ENCODE results near the gene DENND4B.

- TF ChIP-seq USF1 (IDR thresholded peaks at IDR 0.05; ENCODE audit: borderline replicate concordance, extremely low read length, insufficient read depth, low read depth, low read length) = no peak
- TF ChIP-seq CREB1 (IDR thresholded peaks at IDR 0.05; ENCODE audit: low read depth) = no peak
- no peak for TF ChIP-seq EP300 (IDR thresholded peaks at IDR 0.05; ENCODE audit: borderline replicate concordance in 1 of 2, control insufficient read depth in 1 of 2, low read depth in 2 of 2, low read length in 2 of 2)
- no peak for TF ChIP-seq CBFB (IDR thresholded peaks at IDR 0.05; ENCODE audit: low read depth)
- no peak for TF ChIP-seq RELA (IDR thresholded peaks at IDR 0.05; ENCODE audit: borderline replicate concordance, partially characterized antibody)
- no peak for TF ChIP-seq FOXK2 (IDR thresholded peaks at IDR 0.05)
- TF ChIP-seq, protein P1, sequence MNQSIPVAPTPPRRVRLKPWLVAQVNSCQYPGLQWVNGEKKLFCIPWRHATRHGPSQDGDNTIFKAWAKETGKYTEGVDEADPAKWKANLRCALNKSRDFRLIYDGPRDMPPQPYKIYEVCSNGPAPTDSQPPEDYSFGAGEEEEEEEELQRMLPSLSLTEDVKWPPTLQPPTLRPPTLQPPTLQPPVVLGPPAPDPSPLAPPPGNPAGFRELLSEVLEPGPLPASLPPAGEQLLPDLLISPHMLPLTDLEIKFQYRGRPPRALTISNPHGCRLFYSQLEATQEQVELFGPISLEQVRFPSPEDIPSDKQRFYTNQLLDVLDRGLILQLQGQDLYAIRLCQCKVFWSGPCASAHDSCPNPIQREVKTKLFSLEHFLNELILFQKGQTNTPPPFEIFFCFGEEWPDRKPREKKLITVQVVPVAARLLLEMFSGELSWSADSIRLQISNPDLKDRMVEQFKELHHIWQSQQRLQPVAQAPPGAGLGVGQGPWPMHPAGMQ (IDR thresholded peaks at IDR 0.05; ENCODE audit: borderline replicate concordance) = no peak
- no peak for TF ChIP-seq LARP7 (IDR thresholded peaks at IDR 0.05)
- TF ChIP-seq SUPT20H (IDR thresholded peaks at IDR 0.05; ENCODE audit: borderline replicate concordance, control insufficient read depth, low read depth, low read length) = no peak
- TF ChIP-seq RAD51 (IDR thresholded peaks at IDR 0.05) = no peak
- no peak for TF ChIP-seq KDM1A (IDR thresholded peaks at IDR 0.05; ENCODE audit: borderline replicate concordance)
- no peak for TF ChIP-seq GATAD2B (conservative IDR thresholded peaks at IDR 0.05; ENCODE audit: low read depth)
- TF ChIP-seq, protein P2, sequence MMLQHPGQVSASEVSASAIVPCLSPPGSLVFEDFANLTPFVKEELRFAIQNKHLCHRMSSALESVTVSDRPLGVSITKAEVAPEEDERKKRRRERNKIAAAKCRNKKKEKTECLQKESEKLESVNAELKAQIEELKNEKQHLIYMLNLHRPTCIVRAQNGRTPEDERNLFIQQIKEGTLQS (IDR thresholded peaks at IDR 0.05; ENCODE audit: borderline replicate concordance, extremely low read depth, low read depth, low read length) = no peak
These were observed 4.7 kb upstream of the DENND4B start for GRCh38 chr1:153951183-153951582.

Data from GM12878 (cell line).